ENCODE measurements around the gene CEP164.
A peak's percentile ranks its signal among the peaks of the same experiment; 100 is the strongest.

Gene CEP164

GRCh38 chr11:117458275-117459122, 130.8 kb downstream of the CEP164 start:
- in situ Hi-C loops (cut with MboI; ENCODE audit: low sequenced_read_pairs, unreplicated experiment): no loop called here

GRCh38 chr11:117459123-117459978, 131.7 kb downstream of the CEP164 start:
- TF ChIP-seq, protein P1, sequence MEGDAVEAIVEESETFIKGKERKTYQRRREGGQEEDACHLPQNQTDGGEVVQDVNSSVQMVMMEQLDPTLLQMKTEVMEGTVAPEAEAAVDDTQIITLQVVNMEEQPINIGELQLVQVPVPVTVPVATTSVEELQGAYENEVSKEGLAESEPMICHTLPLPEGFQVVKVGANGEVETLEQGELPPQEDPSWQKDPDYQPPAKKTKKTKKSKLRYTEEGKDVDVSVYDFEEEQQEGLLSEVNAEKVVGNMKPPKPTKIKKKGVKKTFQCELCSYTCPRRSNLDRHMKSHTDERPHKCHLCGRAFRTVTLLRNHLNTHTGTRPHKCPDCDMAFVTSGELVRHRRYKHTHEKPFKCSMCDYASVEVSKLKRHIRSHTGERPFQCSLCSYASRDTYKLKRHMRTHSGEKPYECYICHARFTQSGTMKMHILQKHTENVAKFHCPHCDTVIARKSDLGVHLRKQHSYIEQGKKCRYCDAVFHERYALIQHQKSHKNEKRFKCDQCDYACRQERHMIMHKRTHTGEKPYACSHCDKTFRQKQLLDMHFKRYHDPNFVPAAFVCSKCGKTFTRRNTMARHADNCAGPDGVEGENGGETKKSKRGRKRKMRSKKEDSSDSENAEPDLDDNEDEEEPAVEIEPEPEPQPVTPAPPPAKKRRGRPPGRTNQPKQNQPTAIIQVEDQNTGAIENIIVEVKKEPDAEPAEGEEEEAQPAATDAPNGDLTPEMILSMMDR (IDR thresholded peaks at IDR 0.05; ENCODE audit: borderline replicate concordance, control extremely low read depth, extremely low read depth, insufficient read depth, missing control alignments): no peak
- in situ Hi-C loops (cut with MboI; ENCODE audit: low sequenced_read_pairs, unreplicated experiment): no loop called here
- no peak for DNase-seq (ENCODE audit: low spot score)

More at GRCh38 chr11:117458275-117459122, 130.8 kb downstream of the CEP164 start:
- DNase-seq (ENCODE audit: low spot score): peak; percentile 77
- TF ChIP-seq, protein P1 (IDR thresholded peaks at IDR 0.05; ENCODE audit: borderline replicate concordance, control extremely low read depth, extremely low read depth, insufficient read depth, missing control alignments): no peak

- TF ChIP-seq, protein P1 (IDR thresholded peaks at IDR 0.05; ENCODE audit: borderline replicate concordance, control extremely low read depth, extremely low read depth, insufficient read depth, missing control alignments): no peak
- DNase-seq (ENCODE audit: low spot score): no peak
- in situ Hi-C loops (cut with MboI; ENCODE audit: low sequenced_read_pairs, unreplicated experiment): no loop called here
Measured at GRCh38 chr11:117459979-117460300, 132.3 kb downstream of the CEP164 start.

GRCh38 chr11:117461396-117462182, 133.9 kb downstream of the CEP164 start:
- no peak for DNase-seq (ENCODE audit: low spot score)
- in situ Hi-C loops (cut with MboI; ENCODE audit: low sequenced_read_pairs, unreplicated experiment): no loop called here
- TF ChIP-seq, protein P1 (IDR thresholded peaks at IDR 0.05; ENCODE audit: borderline replicate concordance, control extremely low read depth, extremely low read depth, insufficient read depth, missing control alignments): no peak

DNA sequence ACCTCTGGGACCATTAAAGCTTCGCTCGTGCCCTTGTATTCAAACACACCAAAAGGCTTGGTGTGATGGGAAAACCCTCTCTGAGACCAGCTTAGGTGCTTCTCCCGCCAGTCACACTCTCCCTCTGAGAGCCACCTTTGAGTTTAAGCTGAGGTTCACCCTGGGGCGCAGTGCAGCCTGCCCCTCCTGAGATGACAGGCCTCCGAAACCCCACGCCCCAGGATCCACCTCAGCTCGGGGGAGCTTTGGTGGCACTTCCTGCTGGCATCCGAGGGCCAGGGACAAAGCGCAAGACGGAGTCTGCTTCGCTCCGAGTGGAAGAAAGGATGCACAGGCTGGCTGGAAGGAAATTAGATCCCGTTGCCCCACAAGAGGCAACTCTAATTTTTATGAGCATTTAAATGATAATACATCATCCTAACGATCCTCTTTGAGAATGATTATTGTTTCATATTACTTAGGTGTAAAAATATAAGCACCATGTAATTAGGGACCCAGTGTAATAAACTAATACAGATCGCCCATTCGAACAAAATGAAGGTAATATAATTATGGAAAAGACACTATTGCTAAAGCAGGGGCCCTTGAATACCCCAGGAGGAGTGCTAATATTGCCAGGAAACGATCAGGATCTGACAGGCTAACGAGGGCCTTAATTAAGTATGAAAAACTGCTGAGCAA, 134.7 kb downstream of the CEP164 start:
- in situ Hi-C loops (cut with MboI; ENCODE audit: low sequenced_read_pairs, unreplicated experiment): no loop called here
- TF ChIP-seq, protein P1 (IDR thresholded peaks at IDR 0.05; ENCODE audit: borderline replicate concordance, control extremely low read depth, extremely low read depth, insufficient read depth, missing control alignments): no peak
- DNase-seq (ENCODE audit: low spot score): no peak
